ENCODE results near the gene SYT3.

Gene SYT3

GRCh38 chr19:50661766-50662650 lies 22.3 kb upstream of the SYT3 start:
- no peak for DNase-seq

DNA sequence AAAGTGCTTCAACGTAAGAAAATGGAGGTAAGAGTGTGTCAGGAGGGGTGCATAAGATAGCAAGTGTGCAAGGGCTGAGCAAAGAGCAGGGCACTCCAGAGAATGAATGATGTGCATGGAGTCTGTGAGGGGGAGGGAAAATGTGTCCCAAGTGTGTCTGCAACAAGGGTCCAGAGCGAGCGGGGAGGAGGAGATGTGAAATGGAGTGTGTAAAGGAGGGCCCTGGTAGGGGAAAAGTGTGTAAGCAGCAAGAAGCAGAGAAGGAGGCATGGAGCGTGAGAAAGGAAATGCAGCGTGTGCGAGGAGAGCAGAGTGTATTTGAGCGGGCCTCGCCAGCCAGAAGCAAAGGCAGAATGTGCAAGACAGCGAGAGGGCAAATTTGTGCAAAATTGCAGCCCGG lies 21.3 kb upstream of the SYT3 start:
- DNase-seq, result peak; percentile 13

GRCh38 chr19:50660088-50660366 lies 20.3 kb upstream of the SYT3 start:
- DNase-seq, result no peak

DNA sequence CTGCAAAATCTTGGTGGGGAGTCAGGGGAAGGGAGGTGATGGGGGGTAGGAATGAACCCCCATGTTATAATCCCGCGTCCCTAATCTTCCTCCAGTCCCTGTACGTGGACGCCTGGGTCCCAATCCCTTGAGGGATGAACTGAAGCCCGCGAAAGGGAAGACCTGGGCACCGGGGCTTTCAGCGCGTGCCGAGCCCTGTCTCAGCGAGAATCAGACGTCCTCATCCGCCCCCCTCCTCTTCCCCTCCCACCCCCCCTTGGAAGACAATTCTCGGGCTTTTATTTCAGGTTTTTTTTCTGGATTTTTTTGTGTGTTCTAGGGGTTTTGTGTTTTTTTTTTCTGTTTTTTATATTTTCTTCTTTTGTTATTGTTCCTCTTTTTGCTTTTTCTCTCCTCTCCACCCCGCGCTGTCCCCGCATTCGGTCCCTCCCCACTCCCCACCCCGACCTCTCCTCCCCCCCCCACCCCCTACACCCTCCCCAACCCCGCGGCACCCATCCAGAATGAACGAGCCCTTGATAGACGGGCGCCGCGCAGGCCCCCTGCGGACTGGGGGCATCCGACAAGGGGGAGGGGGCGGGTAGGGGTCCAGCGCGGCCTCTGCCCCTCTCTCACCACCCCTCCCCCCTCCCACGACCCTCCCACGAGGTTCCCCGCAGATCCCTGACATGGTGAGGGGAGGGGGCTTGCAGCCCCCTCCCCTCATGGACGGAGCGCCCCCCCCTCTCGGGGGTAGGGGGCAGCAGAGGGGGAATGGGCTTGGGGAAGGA lies 19.8 kb upstream of the SYT3 start:
- no peak for DNase-seq

- peak; percentile 89 for DNase-seq
Measured at GRCh38 chr19:50658441-50659317, 19.0 kb upstream of the SYT3 start.

DNA sequence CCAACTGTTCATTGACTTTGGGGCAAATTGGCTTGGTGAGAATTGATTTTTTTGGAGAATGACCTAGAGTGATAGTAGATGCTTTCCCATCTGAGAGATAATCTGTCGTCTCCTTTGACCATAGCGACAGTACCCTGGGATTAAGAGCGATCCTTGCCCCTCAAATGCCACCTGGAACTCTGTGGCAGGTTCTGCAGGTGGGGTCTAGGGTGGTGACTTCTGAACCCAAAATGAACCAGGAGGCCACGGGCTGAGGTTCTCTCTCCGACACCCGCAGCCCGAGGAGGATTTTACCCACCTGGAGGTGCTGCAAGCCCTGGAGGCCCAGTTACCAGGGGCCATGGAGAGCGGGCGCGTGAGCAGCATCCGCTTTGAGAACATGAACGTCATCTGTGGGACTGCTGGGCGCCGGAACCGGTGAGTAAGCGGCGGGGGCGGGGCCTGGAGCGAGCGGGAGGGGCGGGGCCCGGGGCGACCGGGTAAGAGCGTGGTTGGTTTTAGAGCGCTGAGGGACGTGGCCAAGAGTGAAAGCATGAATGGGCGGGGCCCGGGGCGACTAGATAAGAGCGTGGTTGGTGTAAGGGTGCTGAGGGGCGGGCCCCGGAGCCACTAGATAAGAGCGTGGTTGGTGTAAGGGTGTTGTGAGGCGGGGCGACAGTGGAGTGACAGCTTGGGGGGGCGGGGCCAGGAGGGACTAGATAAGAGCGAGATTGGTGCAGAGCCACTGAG lies 18.2 kb upstream of the SYT3 start:
- peak; percentile 100 for DNase-seq

DNA sequence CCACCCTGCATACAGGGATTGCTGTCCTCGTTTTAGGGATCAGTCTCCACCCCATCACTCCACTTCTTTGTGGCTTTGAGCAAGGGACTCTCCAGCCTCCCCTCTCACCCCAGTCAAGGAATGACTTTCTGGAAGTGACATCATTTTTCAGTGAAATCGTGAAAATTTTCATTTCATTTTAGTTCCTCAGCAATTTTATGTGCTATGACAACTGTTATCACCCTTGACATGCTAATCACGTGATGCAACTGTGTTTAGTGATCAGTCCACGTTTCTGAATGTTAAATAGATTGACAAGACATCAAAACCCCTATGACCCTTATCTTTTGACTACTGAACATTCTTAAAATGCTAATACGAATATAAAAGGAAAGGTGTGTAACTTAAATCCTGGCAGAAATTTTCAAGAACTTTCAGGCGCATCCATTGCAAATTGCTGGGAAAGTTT lies 17.6 kb upstream of the SYT3 start:
- DNase-seq, result no peak

DNA sequence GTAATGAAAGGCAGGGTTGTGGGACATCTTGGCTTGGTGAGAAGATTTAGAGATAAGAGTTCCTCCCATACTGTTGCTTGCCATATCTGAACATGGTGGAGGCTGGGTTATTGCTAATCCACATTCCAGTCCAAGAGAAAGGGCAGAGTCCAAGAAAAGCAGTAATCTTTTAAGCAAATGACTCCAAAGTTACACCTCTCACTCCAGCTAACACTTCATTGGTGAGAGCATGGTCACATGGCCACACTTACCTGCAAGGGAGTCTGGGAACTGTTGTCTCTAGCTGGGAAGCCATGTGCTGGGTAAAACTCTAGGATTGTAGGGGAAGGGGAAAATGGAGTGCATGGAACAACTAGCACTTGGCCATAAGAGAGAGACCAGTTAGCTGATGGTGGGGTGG lies 15.2 kb upstream of the SYT3 start:
- DNase-seq, result no peak

DNA sequence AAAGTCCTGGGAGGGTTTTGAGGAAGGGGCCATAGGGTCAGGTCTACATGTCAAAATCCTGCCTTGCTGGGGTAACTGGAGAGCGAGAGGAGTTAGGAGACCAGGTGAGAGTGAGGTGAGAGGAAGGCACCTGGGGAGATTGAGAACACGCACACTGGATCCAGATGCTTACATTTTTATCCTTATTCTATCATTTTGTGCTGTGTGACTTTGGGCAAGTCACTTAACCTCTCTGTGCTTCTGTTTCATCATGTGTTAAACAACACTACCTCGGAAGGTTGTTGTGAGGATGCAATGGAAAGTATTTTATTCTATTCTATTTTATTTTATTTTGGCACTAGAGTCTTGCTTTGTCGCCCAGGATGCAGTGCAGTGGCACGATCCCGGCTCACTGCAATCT lies 13.0 kb upstream of the SYT3 start:
- DNase-seq, result no peak

DNA sequence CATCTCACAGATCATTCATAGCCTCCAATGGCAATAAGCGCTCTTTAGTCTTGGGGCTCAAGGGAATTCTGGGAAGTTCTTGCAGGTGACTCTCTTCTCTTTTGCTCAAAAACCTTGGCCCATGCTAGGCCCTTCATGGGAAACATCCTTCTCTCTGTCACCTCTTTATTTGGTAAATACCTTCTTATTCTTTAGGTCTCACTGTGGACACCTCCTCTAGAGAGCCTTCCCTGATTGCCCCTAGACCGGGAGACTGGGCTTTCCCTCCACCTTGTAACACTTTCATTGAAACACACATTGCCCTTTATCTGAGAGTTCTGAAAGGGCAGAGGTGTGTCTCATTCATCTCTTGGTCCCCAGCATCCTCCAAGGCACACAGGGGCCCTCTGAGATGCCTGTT lies 11.5 kb upstream of the SYT3 start:
- DNase-seq, result no peak

DNA sequence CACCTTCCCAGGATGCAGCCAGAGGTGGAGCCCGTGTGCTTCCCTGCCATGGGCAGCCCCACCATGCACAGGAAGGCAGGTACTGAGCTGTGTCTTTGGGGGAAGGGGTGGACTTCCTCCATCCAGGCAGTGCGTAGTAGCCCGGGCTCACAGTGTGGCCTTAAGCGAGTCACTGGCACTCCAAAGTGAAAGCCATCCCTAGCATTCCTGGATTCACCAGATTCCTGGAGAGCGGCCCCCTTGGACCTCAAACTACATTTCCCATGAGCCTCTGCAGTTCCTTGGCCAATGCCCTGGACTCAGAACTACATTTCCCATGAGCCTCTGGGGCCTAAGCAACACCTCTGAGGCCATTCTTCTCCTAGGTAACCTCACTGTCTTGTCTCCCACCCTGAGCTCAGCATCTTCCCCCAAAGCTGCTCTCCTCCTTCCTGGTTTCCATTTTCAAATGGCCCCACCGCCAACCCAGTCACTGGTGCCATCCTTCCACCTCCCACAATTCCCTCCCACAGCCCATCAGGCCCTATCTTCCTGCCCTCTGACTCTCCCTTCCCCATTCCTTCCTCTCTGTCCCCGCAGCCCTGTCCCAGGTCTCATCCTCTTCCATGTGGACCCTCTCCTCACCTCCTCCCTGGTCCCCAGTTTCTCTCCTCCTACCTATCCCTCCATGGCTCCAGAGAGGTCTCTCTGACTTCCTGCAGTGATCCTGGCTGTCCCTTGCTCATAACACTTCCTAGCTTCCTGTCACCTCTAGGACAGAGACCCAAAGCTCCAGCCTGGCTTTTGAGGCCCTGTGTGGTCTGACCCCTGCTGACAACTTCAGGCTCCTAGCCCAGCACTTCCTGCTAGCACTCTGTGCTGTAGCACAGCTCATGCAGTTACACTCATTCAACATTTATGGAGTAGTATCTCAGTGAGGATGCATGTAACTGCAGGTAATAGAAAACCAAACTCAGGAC lies 10.0 kb upstream of the SYT3 start, which contains the start of gene C19orf81:
Gene C19orf81 (plus strand): TSS at position 13 of the 959 bp plus-strand sequence. CDS start 0 bp downstream, at position 13.
- peak; percentile 41 for DNase-seq

DNA sequence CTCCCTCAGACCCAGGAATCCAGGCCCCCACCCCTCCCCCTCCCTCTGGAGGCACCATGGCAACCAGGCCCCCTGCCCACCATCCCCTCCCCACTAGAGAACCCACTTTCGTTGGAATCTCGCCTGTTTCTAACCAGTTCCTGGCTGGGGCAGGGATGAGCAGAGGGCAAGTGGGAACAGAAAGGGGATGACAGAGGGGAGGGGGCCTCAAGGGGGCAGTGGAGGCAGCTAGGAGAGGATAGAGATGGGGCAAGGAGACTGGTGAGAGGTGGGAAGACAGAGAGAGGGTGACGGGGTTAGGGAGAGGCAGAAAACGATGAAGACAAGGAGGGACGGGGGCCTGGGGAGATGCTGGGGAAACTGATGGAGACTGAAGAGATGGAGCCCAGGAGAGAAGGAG lies 9.0 kb upstream of the SYT3 start:
- DNase-seq, result no peak

DNA sequence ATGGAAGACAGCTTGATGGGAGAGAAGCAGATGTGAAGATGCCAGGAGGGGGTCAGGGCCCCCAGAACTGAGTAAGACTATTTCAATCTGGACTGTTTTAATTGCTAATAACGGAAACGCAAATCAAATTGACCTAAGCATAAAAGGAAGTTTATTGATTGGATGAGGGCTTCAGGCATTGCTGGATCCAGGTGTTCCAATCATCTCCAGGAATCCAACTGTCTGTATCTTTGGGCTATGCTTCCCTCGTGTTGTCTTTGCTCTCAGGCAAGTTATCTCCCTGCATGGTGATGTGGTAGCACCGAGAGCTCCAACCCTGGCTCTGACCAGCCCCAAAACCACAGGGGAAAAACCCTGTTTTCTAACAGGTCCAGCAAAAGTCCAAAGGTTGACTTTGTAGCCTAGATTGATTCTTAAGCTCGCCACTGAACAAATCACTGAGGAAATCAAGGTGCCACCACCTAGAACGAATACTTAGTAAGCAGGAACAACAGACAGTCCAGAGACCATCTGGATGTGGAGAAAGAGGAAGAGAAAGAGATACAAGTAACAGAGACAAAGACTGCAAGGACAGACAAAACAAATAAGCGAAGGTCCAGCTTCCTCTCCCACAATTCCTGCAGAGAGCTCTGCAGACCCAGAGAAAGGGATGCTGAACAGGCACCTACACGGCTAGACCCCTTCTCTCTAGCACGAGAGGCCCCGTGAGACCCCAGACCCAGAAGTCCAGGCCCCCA lies 8.4 kb upstream of the SYT3 start:
- no peak for DNase-seq

GRCh38 chr19:50646074-50646807 lies 6.6 kb upstream of the SYT3 start:
- DNase-seq, result peak; percentile 10

DNA sequence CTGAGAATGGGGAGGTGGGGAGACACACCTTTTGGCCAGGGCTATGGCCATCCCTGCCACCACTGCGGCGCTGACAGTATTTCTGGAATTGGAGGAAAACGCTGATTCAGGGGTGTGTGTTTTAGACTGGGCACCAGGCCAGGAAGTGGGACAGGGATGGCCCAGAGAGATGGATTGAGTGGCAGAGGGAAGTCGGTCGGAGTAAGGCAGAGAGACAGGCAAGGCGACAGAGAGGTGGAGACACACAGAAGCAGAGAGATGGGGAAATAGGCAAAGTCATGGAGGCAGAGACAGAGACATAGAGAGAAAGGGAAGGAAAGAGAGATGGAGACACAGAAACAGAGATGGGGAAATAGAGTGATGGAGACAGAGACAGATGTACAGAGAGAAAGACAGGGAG lies 5.4 kb upstream of the SYT3 start:
- DNase-seq, result no peak

DNA sequence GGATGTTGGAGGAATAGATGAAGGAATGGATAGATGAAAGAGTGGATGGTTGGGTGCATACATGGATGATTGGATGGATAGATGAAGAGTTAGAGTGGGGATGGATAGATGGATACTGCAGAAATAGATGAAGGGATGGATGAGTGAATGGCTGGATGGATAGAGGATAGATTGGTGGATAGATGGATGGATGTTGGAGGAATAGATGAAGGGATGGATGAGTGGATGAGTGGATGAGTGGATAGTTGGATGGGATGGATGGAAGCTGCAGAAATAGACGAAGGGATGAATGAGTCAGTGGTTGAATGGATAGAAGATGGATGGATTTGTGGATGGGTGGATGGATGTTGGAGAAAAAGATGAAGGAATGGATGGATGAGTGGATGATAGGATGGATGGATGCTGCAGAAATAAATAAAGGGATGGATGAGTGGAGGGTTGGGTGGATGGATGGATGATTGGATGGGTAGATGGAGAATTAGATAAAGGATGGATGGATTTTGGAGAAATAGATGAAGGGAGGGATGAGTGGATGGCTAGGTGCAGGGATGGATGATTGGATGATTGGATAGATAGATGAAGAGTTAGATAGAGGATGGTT lies 4.7 kb upstream of the SYT3 start:
- DNase-seq, result no peak

- no peak for DNase-seq
Measured at GRCh38 chr19:50640368-50640767, 687 bp upstream of the SYT3 start.

- no peak for DNase-seq
Measured at GRCh38 chr19:50638600-50638999, 1.1 kb downstream of the SYT3 start.

DNA sequence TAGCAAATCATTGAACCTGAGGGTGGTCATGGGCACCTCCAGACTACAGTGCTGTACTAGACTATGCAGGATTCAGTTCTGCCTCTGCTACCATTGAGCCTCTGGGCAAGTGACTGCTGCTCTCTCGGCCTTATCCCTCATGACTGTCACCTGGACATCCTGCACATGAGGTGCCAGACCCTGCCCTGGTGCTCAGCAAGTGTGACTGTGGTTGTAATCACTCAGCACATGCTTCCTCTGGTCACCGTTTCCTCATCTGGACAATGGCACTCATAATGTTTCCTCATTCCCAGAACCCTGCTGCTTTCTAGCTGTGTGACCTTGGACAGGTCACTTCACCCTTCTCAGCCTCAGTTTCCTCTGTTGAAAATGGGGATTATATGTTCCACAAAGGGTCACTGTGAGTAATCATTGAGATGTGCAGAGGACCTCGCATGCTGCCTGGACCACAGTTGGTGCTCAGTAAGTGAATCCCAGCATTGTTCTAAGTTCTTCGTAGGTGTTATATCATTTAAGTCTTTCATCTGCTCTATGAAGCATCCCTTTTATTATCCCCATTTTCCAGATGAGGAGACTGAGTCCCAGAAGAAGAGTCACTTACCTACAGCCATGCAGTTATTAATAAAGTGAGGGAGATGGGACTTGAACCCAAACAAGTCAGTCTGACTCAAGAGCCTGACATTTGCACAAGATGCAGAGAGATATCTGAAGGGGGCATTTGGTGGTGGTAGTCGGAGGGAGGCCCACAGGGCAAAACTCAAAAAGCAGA lies 3.2 kb downstream of the SYT3 start:
- DNase-seq, result no peak
